Spinal cord (tissue), 10 donors: ENCODE results near the gene GPRIN3. TPM values are rescaled to one million over a fixed set of nuclear protein-coding genes. Genes with fewer than 3 reads are reported as not detected.

Source experiments
- DNase-seq, 6 donors: peaks; one replicate each; pipeline versions ENCODE4 v3.0.0 to v3.0.0-alpha.2; 2013 to 2015; ENCODE audit warnings: low spot score in 6 of 6, low read depth in 4 of 6
- H3K27ac ChIP-seq: one replicate; pipeline ENCODE4 v1.5.1; 2013; ENCODE audit warnings: low read depth, low read length, control low read depth
- H3K27me3 ChIP-seq: one replicate; pipeline ENCODE4 v1.6.1; 2013; ENCODE audit warnings: low read length; ENCODE audit not compliant: control insufficient read depth, insufficient read depth
- H3K36me3 ChIP-seq: one replicate; pipeline ENCODE4 v1.6.1; 2013; ENCODE audit warnings: low read length; ENCODE audit not compliant: control insufficient read depth, insufficient read depth
- H3K4me1 ChIP-seq: one replicate; pipeline ENCODE4 v1.6.1; 2013; ENCODE audit warnings: low read length; ENCODE audit not compliant: control insufficient read depth, insufficient read depth
- H3K4me3 ChIP-seq: one replicate; pipeline ENCODE4 v1.5.1; 2013; ENCODE audit warnings: low read depth, low read length, control low read depth
- H3K9me3 ChIP-seq: one replicate; pipeline ENCODE4 v1.6.1; 2013; ENCODE audit warnings: low read length; ENCODE audit not compliant: control insufficient read depth, insufficient read depth
- WGBS: methylation state at CpG from one replicate; pipeline ENCODE4 v1.1.5; 2013; ENCODE audit warnings: missing lambda C conversion rate; ENCODE audit not compliant: insufficient coverage; 5-methylcytosine and 5-hydroxymethylcytosine counted together
- polyA plus RNA-seq, 2 donors: library from polyadenylated mRNA; unstranded; fragments of 120-200 nt; gene quantifications; one replicate each; pipeline ENCODE4 v1.2.1, GENCODE V29; 2013; ENCODE audit not compliant: insufficient read length in 2 of 2
- total RNA-seq, 2 donors: library from RNA; depleted of rRNA in 1 of 2; stranded (reverse); fragments of 120-200 nt in 1 of 2; fragments of >200 nt in 1 of 2; gene quantifications; one replicate each; pipeline versions ENCODE4 v1.2.3 to v1.2.4, GENCODE V29; 2013 to 2014
- donor health status: healthy.

GPRIN3 gene
- total and polyA plus RNA-seq, 4 donors = 6.3 to 29.5 (median 12.8) TPM

DNA sequence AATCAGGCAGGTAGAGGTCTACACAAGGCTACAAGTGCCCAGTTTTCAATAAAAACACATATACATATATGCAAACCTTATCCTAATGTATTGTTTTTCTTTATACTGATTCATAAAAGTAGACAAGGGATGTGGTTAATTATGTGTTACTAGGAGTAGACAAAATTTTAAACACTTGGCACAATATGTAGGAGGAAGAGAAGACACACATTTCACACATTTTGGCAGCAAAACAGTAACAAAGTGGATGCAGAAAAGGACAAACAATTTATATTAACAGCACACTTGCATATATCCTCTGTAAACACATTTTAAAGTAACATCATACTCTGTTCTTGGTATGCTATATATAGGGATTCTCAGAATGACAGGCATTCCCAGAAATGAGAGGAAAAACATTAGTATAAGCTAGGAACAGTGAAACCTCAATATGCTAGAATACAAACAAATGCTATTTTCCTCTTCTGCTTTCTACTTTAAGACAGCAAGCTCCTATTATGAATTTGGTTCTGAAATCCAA, 63.8 kb downstream of the GPRIN3 start:
- Histone ChIP-seq H3K36me3 (peaks cover 5% of the 10 kb centered on the region), H3K4me3 (no peak overlapping the region), H3K27me3 (no peaks in the 10 kb centered on the region), H3K4me1 (peaks cover 5% of the 10 kb centered on the region), H3K27ac (no peak overlapping the region), H3K9me3 (no peaks in the 10 kb centered on the region)
- no peak for DNase-seq

DNA sequence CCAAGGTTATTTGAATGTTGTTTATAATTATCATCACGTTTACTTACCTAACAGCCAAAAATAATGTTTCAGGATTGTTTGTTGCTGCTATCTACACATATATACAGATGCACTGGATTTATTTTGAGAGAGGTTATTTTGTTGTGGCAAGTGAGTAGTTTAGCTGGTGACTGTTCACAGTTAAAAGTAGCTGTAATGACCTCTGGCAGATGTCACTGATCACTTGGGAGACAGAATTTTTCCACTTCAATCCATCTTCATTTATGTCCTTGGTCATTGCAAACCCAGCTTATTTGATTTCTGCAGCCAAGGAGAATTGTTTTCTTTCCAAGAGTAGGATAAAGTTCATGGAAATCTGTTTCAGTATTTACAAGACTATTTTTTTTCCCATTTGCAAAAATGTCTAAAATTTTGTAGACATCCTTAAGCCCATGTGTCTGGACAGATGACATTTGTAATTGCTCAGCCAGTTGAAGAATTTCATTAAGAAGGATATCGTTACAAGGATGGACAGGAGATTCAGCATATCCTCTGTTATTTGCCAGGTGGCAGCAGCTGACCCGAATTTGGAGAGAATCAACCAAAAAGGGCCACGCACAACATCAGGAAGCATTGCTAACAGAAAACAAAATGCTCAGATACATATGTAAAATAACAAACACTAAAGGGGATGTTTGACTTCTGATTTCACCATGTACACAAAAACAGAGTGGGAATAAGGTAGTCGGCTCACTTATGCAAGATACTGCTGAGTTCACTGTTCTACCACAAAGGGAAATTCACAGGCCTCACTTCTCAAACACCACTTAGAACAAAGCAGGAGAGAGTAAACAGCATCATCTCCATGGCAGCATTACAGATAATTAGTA, 64.5 kb downstream of the GPRIN3 start:
- peaks cover 2% of the 10 kb centered on the region for H3K4me1 ChIP-seq
- 43% methylated on average over 1 of the region's 5 CpGs for WGBS
- no peak overlapping the region for H3K27ac ChIP-seq
- H3K4me3 ChIP-seq = no peak overlapping the region
- H3K9me3 ChIP-seq = no peaks in the 10 kb centered on the region
- H3K36me3 ChIP-seq = peaks cover 4% of the 10 kb centered on the region
- peak in 1 of 6 donors; percentile 27 for DNase-seq
- no peaks in the 10 kb centered on the region for H3K27me3 ChIP-seq

DNA sequence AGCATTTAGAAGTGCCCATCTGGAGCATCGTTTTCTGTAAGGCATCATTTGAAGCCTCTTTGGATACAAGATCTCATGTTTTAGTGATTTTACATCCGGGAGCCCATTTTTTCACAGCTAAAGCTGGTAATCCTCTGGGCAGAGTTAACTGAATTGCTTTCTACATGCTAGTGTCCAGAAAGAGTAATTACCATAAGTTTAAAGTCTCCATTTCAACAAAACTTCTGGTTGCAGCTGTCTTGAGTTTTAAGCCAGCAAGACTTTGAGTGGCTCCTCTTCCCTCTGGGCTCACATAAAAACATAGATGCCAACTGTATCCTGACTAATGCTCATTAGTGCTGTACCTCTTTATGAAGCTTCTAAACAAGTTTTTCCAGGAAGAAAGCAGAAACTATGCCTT, 65.4 kb downstream of the GPRIN3 start:
- Histone ChIP-seq H3K27ac (no peak overlapping the region), H3K36me3 (no peaks in the 10 kb centered on the region), H3K9me3 (no peaks in the 10 kb centered on the region), H3K4me3 (no peak overlapping the region), H3K4me1 (no peaks in the 10 kb centered on the region), H3K27me3 (no peaks in the 10 kb centered on the region)
- 93% methylated on average over 2 of the region's 2 CpGs for WGBS
- peak in 2 of 6 donors; percentile 26 to 29 for DNase-seq

DNA sequence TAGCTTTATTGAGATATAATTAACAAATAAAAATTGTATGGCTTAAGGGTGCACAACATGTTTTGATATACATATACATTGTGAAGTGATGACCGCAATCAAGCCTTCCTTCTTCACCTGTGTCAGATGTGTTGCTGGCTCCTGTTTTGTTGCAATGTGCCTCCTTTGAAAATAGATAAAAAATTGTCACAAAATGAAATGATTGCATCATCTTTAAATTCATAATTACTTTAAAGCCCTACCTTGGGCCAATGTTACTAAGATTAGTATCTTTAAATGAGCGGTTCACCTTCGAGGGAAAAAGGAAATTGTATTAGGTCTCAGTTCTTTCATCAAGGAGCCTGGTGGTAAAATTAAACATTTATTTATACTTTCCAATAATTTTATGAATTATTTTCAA, 77.3 kb downstream of the GPRIN3 start:
- Histone ChIP-seq H3K9me3 (no peaks in the 10 kb centered on the region), H3K4me1 (no peaks in the 10 kb centered on the region), H3K36me3 (no peaks in the 10 kb centered on the region), H3K27ac (no peak overlapping the region), H3K27me3 (no peaks in the 10 kb centered on the region), H3K4me3 (no peak overlapping the region)
- no CpG with 5 or more reads among the region's 3 CpGs for WGBS
- DNase-seq = no peak

DNA sequence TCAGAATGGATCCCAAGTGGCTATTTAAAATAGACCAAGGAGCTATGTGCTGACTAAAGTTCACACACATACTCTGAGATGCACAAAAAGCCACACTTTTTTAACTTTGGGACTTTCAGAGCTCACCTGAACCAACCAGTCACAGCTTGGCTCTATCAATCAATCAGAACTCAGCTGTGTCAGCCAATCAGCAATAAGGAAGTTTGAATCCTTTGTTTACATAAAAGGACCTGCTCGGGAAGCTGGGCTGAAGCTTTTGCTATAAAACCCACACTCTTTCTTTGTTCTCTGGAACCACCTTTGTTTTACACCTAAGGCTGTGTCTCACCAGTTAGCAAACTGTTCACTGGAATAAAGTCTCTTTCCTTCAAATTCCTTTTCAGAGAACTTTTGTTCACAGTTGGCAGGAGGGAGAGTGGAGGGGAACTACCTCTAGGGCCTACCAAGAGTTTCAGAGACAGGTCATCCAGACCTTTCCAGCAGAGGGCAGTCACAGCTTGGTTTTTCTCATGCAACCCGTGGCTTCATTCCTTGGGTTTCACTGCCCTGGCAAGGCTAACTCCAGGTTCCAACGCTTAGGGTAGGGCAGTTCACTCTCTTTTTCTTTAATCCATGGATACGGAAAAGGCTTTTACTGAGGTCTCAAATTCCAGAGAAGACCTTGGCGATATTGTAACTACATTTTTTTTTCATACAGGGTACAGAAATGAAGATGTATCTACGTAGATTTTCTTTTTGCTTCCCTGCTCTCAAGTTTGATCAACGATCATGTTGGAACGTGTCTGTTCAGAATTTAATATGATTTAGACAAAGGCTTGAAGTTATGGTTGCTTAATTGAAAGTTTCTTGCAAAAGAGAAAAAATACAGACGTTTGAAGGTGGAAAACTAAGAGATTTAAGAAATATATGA, 80.7 kb downstream of the GPRIN3 start:
- Histone ChIP-seq H3K4me1 (no peaks in the 10 kb centered on the region), H3K9me3 (no peaks in the 10 kb centered on the region), H3K36me3 (no peaks in the 10 kb centered on the region), H3K4me3 (no peak overlapping the region), H3K27ac (no peak overlapping the region), H3K27me3 (no peaks in the 10 kb centered on the region)
- peak; percentile 36 to 88 (median 63) for DNase-seq
- 52% methylated on average over 6 of the region's 9 CpGs for WGBS

DNA sequence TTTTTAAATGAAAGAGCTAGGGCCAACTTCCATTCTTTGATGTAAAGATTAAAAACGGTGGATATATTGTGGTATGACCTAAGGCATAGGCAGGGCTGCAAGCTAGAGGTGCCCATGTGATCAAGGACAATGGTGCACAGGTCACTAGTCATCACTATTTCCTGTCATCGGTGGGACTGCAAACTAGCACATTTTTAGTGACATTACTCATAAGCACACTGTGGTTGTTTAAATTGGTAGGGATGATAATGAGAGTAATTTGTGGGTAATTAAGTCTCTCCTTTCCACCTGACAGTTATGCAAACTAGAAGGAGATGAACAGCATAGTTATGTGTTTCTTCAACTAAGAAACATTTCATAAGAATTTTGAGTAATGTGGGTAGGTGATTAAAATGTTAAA, 85.4 kb downstream of the GPRIN3 start:
- no peak for DNase-seq
- Histone ChIP-seq H3K4me3 (no peak overlapping the region), H3K27ac (no peak overlapping the region), H3K27me3 (no peaks in the 10 kb centered on the region), H3K9me3 (no peaks in the 10 kb centered on the region), H3K36me3 (no peaks in the 10 kb centered on the region), H3K4me1 (no peaks in the 10 kb centered on the region)
- WGBS = no CpG with 5 or more reads among the region's 2 CpGs

DNA sequence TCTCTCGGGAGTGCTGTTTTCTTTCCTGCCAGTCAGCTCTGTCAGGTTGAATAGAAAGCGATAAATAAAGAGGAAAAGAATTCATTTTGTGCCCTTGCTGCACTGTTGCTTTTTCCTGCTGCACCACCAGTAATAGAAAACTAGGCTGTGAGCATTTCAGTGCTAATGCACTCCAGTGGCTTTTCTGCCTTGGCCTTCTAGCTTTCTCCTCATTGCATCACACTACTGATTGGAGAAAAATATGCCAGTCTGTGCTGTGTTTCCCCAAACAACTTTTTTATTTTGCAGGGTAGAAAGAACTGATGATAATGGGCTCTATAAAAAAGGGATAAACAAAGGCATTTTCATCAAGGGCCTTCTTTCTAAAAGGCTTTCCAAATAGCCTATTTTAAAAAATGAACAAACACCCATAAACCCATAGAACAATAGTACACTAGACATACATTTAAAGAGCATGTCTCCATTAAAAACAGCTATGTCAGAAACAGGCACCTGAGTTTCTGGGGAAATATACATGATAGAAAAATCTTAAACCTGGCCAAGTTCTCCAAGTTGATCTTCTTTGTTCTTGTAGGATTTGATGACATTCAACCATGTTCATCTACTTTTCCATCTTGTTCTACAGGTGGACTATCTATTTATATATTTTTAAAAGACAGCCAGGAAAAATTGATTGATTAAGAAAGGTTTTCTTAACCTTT, 86.3 kb downstream of the GPRIN3 start:
- no peak overlapping the region for H3K27ac ChIP-seq
- no CpG with 5 or more reads among the region's 2 CpGs for WGBS
- H3K27me3 ChIP-seq = no peaks in the 10 kb centered on the region
- H3K9me3 ChIP-seq = no peaks in the 10 kb centered on the region
- no peaks in the 10 kb centered on the region for H3K4me1 ChIP-seq
- DNase-seq = no peak
- no peaks in the 10 kb centered on the region for H3K36me3 ChIP-seq
- no peak overlapping the region for H3K4me3 ChIP-seq

DNA sequence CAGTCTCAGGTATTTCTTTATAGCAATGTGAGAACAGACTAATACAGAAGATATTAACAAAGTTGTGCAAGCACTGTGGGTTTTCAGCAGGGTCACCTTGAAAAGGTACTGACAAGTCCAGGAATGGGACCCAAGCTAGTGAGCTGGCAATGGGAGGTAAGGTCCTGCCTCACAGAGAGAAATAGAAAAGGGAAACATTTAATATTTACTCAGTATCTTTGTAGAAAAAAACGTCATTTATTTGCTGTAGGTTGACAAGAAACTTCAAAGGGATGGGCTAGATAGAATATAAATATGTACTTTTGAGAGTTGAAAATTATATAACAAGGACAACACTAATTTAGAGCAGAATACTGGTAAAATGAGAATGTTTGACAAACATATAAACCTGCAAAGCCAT, 89.0 kb downstream of the GPRIN3 start:
- Histone ChIP-seq H3K4me3 (no peak overlapping the region), H3K27ac (no peak overlapping the region), H3K4me1 (no peaks in the 10 kb centered on the region), H3K9me3 (no peaks in the 10 kb centered on the region), H3K36me3 (no peaks in the 10 kb centered on the region), H3K27me3 (no peaks in the 10 kb centered on the region)
- no peak for DNase-seq
- WGBS = no CpG with 5 or more reads among the region's 1 CpG

DNA sequence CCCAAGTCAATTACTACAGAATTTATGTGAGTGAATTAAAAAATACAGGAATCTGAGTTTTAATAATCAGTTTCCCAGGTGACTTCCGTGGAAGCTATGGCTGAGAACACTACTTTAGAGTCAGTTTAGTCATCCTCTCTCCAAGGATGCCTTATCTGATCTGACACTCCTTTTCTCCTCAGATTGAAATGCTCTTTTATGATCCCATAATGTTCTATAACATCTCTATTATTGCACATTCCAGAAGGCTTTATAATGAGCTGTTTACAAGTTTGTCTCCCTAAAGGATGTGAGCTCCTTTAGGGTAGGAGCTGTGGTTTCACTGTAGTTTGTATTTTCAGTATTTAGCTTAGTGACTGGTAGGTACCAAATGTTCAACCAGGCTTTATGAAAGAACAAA, 90.0 kb downstream of the GPRIN3 start:
- no peak for DNase-seq
- Histone ChIP-seq H3K36me3 (no peaks in the 10 kb centered on the region), H3K4me3 (no peak overlapping the region), H3K27me3 (no peaks in the 10 kb centered on the region), H3K4me1 (no peaks in the 10 kb centered on the region), H3K9me3 (no peaks in the 10 kb centered on the region), H3K27ac (no peak overlapping the region)
- WGBS = no CpG with 5 or more reads among the region's 1 CpG
